HG02642 (cell line): Measurements from ENCODE around the gene ERBB4.
"Not testable (repeated sequence)": the region's sequence is repeated elsewhere in the genome, so short reads cannot be mapped to it uniquely, and the experiment has no call there.

Source experiments
- ATAC-seq: cut with Tn5 transposase; IDR thresholded peaks from one replicate; pipeline ENCODE4 v1.9.1; 2021; ENCODE audit warnings: mild to moderate bottlenecking; ENCODE audit not compliant: unreplicated experiment, poor library complexity

Gene ERBB4

DNA sequence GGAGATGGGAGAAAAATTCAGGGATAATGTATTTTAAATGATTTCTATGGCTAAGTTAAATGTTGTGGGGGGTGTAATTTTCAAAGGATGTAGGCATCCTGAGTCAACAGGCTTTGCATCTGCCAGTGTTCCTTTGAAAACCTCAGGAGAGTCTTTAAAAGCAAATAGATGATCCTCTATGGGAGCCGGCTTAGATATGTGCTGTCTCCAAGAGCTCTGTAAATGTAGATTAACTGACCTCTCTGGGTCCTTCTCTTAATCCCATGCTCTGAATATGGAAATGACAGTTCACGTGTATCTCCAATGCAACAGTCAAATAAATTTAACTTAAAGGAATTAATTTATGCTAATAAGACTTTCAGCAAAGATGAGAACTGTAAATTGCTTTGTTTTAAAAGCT lies 292.7 kb downstream of the ERBB4 start:
- no peak for ATAC-seq

DNA sequence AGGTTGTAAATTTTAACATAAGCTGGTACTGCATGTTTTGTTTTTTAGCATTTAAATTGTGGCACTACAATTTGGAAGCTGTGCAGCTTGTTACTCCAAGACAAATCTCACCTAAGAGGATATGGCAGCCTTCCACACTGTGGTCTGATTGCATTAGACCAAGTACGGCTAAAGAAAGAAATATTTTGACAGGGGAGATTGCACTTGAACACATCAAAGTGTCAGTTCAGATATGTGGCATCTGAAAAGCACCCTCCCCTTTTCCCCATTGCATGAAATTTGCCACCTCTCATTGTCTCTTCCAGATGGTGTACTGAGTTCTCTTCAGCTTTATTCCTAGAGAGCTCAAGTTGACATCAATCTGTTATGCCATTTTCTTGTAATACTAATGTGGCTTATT lies 295.9 kb downstream of the ERBB4 start:
- no peak for ATAC-seq

DNA sequence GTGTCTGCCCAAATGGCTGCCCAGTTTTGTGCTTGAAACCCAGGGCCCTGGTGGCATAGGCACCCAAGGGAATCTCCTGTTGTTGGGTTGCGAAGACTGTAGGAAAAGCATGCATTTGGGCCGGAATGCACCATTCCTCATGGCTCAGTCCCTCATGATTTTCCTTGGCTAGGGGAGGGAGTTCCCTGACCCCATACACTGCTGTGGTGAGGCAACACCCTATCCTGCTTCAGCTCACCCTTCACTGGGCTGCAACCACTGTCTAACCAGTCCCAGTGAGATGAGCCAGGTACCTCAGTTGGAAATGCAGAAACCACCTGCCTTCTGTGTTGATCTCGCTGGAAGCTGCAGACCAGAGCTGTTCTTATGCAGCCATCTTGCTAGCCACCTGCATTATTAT lies 300.4 kb downstream of the ERBB4 start:
- ATAC-seq, result not testable (repeated sequence)

DNA sequence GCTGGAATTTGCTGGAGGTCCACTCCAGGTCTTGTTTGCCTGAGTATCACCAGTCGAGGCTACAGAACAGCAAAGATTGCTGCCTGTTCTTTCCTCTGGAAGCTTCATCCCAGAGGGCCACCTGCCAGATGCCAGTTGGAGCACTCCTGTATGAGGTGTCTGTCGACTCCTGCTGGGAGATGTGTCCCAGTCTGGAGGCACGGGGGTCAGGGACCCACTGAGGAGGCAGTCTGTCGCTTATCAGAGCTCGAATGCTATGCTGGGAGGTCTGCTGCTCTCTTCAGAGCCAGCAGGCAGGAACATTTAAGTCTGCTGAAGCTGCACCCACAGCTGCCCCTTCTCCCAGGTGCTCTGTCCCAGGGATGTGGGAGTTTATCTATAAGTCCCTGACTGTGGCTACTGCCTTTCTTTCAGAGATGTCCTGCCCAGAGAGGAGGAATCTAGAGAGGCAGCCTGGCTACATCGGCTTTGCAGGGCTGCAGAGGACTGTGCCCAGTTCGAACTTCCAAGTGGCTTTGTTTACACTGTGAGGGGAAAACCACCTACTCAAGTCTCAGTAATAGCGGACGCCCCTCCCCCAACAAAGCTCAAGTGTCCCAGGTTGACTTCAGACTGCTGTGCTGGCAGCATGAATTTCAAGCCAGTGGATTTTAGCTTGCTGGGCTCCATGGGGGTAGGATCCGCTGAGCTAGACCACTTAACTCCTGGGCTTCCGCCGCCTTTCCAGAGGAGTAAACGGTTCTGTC lies 301.1 kb downstream of the ERBB4 start:
- ATAC-seq, result no peak

DNA sequence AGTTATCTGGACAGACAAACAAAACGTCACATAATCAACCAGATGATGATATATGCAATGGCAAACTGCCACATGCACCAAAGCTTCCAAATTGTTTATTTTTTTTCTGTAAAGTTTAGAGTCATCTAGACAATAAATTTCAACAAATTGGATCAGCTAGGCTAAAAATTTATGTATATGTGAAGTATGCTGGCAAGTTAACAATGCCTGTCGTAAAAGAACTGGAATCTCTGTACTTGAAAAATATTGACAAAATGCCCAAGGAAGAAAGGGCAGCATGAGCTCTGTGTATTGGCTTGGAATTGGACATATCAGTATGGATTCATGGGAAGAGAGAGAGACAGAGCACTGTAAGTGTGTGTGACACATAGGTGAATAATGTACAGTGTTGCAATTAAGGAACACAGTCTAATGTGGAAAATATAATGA lies 309.8 kb downstream of the ERBB4 start:
- no peak for ATAC-seq

DNA sequence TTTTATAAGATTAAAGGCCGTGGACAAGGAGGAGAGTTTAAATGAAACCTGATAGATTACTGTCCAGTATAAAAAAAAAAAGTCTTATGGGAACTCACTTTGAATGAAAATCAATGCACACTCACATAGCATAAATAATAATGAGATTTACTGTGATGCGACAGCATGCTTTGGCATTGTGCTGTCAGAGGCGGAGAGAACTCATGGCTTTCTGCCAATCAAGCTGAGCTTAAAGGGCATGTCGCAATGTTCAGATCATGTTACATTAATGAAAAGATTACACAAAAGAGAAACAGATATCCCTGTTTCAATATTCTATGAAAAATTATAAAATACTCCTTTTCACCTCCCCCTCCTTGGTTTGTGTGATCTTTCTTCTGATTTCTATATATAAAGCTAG lies 310.8 kb downstream of the ERBB4 start:
- no peak for ATAC-seq

DNA sequence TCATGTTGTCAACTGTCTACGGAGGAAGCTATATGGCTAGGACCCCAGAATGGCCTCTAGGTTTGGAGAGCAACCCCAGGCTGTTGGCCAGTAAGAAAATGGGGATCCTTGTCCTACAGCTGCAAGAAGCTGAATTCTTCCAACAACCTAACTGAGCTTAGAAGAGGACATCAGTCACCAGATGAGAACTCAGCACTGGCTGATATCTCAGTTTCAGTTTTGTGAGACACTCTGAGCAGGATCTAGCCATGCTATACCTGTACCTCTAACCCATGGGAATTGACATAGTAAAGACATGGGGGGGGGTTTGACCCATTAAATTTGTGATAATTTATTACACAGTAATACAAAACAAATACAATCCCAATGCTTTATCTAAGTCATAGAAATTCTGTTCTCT lies 312.5 kb downstream of the ERBB4 start:
- no peak for ATAC-seq

DNA sequence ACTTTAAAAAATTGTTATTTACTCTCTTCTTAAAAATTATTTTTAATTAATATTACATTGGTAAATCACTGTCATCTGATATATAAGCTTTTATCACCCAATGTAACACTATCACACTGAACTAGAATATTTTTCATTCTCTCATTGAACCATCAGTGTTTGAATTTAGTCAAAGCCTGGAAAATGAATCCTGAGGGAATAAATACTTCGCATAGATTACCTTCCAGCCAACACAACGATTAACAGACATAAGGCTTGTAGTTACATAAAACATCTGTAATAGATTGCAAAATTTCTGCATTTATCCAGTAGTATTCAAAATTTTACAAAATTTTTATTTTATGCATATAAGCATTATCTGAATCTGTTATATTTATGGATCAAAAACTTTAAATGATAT lies 314.9 kb downstream of the ERBB4 start:
- no peak for ATAC-seq

DNA sequence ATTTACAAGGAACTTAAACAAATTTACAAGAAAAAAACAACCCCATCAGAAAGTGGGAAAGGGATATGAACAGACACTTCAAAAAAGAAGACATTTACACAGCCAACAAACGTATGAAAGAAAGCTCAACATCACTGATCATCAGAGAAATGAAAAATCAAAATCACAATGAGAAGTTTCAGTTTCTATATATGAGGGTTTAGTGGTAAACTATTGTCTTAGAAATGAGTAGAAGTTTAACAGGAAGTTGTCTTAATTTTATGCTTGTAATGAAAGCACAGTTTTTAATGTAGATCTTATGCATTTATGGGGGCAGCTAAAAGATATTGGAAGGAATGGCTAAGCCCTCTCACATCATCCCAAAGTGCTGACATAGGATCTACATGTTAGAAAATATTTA lies 325.4 kb downstream of the ERBB4 start:
- ATAC-seq, result no peak

DNA sequence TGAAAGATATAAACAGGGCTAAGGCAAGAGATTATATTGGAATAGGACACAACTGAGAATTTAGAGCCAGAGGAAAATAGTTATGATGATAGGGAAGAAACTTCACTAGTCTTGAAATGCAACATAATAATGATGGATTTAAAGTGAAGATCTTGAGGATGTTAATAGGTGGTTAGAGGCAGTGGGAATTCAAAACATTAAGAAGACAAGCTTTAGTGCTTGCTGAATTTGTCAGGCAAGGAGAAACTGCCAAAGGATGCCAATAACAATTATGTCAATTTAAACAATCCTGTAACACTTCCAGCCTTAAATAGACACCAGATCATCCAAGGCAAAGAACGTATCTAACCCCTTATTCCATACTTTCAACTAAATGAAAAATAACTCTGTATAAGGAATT lies 330.1 kb downstream of the ERBB4 start:
- ATAC-seq, result no peak

DNA sequence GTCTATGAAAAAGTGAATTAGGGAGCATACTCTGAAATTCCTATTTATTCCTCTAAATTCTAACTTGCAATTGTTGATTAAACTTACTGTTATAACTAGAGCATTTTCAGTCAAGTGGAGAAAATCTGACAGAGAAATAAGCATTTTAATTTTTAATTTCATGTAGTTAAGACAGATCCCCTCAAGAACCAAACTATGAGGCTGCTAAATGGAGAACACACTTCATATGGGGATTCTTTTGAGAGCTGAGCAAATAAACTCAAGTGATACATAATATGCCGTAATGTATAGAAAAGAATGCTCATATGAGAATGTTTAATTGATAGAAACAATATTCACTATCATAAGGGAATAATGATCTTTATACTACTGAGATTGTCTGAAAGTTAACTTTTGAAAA lies 340.8 kb downstream of the ERBB4 start:
- ATAC-seq, result no peak

DNA sequence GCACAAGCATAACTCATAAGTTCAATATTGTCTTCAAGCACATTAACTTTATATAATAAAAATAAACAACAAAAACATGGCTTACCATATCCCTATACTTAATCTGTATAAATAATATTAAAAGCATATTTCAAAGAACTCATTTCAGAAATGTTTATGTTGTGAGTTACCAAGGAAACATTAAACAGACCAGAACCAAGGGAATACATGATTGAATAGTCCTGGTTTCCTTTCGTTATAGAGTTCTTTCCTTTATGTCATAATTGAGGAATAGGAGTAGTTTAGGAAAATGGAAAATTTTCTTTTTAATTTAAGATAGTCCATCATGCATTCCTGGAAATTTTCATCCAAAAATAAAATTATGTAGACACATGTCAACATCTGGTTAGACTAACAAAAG lies 343.0 kb downstream of the ERBB4 start:
- ATAC-seq, result no peak

DNA sequence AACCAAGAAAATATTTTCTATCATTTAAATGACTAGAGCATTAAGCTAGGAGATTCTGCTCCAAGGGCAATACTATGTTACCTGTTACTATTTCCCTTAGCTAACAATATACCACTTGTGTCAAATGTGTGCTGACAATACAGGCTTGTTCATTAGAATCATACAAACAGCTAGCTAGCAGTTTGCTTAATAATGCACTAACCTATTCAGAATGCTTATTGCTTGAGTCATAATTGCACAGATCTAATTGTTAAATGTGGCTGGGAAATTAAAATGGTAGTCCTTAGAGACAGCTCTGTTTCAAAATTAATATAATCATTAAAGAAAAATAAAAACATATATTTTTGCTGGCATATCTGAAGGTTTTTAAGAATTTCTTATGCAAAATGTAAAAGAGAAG lies 344.2 kb downstream of the ERBB4 start:
- ATAC-seq, result no peak

DNA sequence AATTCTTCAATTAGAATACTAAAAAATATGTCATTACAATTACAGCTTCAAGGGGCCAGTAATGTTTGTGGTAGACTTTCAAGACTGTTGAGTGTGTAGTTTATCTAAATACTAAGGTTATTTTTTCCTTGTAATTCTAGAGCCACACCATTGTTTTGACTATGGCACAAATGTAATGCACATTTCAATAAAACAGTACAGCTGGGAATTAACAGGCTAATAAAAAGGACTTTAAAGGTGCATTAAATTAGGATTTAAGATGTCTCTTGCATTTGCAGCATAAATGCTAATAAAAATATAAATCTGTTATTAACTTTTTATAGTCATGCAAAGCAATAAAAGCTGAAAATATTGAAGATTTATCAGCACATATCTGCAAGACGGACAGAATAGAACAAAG lies 344.8 kb downstream of the ERBB4 start:
- no peak for ATAC-seq

DNA sequence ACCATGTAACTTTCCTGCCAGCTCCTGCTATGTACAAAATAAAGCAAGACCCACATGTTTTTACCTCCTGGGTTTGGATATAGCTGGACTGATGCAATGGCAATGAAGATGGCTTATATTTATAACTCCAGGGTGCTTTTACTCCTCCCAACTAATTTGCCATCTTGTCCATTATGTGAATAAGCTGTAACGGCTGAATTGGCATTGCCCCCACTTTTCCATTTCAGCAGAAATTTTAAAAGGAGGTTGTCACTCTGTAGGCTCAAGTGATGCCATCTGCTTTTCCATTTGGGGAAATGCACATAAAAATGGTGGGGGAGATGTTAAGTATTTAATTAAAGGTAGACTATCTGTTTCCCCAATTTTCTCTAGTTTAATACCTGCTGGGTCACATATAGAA lies 345.5 kb downstream of the ERBB4 start:
- ATAC-seq, result no peak

DNA sequence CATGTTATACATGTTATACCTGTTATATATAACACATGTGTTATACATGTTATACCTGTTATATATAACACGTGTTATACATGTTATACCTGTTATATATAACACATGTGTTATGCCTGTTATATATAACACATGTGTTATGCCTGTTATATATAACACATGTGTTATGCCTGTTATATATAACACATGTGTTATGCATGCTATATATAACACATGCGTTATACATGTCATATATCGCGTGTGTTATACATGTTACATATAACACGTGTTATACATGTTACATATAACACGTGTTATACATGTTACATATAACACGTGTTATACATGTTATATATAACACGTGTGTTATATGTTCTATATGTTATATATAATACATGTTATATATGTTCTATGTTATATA lies 347.2 kb downstream of the ERBB4 start:
- ATAC-seq, result not testable (repeated sequence)

DNA sequence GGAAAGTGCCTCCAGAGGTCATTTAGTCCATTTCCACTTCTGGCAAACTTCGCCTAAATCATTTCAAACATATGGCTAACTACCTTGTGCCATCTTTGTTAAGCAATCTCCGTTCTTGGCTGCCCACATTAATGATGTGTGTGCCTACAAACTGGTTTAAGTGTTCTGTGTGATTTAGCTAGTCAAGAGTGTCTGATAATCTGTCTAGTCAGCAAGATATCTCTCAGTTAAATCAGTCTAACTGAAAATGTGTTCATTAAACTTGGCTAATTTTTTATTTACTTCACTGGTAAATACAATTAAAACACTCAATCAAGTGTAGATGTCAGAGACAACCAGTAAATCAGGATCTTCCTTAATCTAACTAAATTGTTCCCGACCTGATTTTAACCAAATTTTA lies 352.4 kb downstream of the ERBB4 start:
- ATAC-seq, result no peak

DNA sequence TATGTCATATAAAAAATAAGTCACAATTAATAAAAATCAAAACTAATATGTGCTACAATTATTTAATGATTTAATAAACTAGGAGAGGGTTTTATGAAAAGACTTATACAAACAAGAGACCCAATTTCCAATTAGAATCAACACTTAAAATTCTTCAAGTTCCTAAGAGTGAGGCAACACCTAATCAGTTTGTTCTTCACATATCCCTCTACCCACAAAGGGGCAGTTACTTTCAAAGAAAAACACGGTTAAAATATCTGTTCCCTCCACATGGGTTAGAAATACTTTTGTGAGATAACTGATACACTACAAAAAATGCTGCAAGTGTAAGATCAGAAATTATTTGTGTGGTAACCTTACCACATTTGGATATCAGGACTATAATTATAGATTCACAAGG lies 357.0 kb downstream of the ERBB4 start:
- ATAC-seq, result no peak

DNA sequence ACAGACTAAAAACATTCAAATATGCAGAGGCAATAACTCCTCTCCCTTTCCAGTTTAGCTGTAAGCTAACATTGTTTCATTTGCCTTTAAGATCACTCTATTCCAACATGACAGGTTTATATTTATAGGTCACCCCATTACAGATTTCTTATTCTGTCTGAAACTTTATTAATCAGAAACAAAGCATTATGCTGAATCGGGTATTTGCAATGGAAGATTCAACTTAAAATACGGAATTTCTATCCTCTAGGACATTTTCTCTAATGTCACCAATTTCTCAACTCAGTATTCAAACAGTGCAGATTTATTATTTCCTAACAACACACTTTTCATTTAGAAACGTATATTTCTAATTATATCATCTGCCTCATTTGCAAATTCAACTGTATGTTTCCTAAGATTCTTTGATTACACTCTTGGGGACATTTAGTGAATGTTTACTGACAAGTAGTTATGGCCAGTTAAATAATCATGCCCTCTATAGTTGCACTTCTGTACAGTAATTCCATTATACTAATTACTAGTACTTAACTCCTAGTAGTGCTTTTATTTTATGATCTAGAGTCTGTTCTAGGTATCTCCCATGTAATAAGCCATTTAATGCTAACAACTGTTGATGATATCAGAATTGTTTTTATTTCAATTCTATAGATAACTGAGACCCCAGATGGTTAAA lies 358.1 kb downstream of the ERBB4 start:
- ATAC-seq, result no peak

DNA sequence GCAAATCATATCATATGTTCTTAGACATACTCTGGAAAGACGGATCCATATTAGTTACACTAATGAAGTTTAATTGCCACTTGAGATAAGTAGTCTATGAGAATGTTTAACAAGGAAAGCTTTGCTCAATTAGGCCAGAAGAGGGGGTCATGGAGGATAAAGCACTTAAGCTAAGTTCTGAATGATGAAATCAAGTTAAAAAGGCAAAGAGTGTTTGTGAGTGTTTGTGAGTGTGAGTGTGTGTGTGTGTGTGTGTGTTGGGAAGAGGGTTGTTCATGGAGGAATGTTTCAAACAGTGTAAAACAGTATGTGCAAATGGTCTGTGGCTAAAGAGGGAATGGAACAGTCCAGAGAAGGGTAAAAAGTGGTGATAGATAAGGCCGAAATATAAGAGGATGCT lies 360.9 kb downstream of the ERBB4 start:
- no peak for ATAC-seq

DNA sequence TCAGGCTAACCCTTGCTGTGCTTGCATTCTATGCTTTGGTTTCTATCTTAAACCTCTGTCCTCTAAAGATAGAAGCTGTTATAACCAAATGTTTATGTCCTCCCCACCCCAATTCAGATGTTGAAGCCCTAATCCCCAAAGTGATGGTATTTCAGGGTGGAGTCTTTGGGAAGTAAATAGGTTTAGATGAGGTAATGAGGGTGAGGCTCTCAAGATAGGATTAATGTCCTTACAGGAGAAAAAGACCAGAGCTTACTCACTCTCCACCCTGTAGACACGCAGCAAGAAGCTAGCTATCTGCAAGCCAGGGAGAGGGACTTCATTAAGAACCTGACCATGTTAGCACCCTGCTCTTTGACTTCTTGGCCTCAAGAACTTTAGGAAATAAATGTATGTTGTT lies 362.5 kb downstream of the ERBB4 start:
- ATAC-seq, result no peak
